Skeletal muscle satellite cell (primary cell): ENCODE data around the gene GHRHR.

Source experiments
- H3K27me3 ChIP-seq: 2 replicates; pipeline ENCODE4 v1.7.0; 2013; ENCODE audit warnings: low read length; ENCODE audit not compliant: control insufficient read depth, insufficient read depth
- H3K36me3 ChIP-seq: 2 replicates; pipeline ENCODE4 v1.7.0; 2013; ENCODE audit warnings: mild to moderate bottlenecking, control low read depth, low read length; ENCODE audit not compliant: insufficient read depth
- H3K4me1 ChIP-seq: 2 replicates; pipeline ENCODE4 v1.7.0; 2013; ENCODE audit warnings: low read length; ENCODE audit not compliant: control insufficient read depth, insufficient read depth
- H3K4me2 ChIP-seq: 2 replicates; pipeline ENCODE4 v1.7.0; 2013; ENCODE audit warnings: mild to moderate bottlenecking, low read length
- H3K4me3 ChIP-seq: 2 replicates; pipeline ENCODE4 v1.7.0; 2013; ENCODE audit warnings: low read length
- H3K9ac ChIP-seq: 2 replicates; pipeline ENCODE4 v1.7.0; 2013; ENCODE audit warnings: mild to moderate bottlenecking, low read depth, low read length, moderate library complexity
- H3K9me3 ChIP-seq: replicated peaks from 2 replicates; pipeline ENCODE4 v1.7.0; 2013; ENCODE audit warnings: mild to moderate bottlenecking, control low read depth, low read length

Gene GHRHR

DNA sequence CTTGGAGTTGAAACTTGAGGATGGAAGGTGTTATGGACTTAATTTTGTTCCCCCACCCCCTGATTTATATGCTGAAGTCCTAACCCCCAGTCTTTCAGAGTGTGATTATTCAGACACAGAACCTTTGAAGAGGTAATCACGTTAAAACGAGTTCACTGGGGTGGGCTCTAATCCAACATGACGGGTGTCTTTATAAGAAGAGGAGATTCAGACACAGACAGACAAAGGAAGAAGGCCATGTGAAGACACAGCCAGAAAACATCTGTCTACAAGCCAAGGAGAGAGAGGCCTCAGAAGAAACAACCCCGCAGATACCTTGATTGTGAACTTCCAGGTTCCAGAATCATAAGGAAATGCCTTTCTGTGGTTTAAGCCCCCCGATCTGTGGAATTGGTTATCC is 37.0 kb downstream of the GHRHR start:
- Histone ChIP-seq H3K9me3 (no peaks in the 10 kb centered on the region), H3K4me3 (no peak overlapping the region), H3K4me2 (no peak overlapping the region), H3K36me3 (no peaks in the 10 kb centered on the region), H3K27me3 (no peaks in the 10 kb centered on the region), H3K9ac (no peak overlapping the region), H3K4me1 (no peaks in the 10 kb centered on the region)

DNA sequence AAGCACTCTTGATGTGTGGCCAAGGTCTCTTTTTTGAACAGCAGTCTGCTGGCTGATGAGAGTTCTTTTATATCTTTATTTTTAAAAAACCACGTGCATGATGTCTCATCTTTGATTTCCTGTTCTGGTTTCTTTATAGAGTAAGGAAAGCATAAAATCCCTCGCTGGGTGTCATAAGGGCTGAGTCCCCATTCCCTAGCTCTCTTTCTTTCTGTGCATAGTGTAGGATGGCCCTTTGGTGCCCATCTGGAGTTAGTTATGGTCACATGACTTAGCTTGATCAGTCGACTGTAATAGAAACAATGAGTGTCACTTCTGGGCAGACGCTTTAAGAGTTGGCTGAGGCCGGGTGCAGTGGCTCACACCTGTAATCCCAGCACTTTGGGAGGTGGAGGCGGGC is 38.5 kb downstream of the GHRHR start:
- Histone ChIP-seq H3K27me3 (peaks cover 4% of the 10 kb centered on the region), H3K4me3 (no peak overlapping the region), H3K9me3 (no peaks in the 10 kb centered on the region), H3K4me2 (no peak overlapping the region), H3K4me1 (no peaks in the 10 kb centered on the region), H3K36me3 (no peaks in the 10 kb centered on the region), H3K9ac (no peak overlapping the region)

DNA sequence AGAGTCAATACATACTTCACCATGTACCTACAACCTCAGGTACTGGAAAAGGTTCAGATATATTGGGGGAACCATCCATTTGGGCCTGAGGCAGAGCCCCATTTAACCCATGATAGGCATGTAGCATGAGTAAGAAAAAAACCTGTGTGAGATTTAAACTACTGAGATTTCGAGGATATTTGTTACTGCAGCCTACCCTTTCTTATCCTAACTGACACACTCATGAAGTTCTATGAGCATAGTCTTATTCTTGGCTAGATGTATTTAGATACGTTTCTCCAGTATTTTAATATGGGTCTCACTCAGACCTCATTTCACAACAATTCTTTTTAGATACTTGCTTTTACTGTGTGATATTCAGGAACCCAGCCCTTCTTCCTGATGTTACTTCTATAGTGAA is 39.3 kb downstream of the GHRHR start:
- no peak overlapping the region for H3K9ac ChIP-seq
- H3K4me1 ChIP-seq: no peaks in the 10 kb centered on the region
- H3K4me2 ChIP-seq: no peak overlapping the region
- no peaks in the 10 kb centered on the region for H3K36me3 ChIP-seq
- no peak overlapping the region for H3K4me3 ChIP-seq
- peaks cover 7% of the 10 kb centered on the region for H3K27me3 ChIP-seq
- H3K9me3 ChIP-seq: no peaks in the 10 kb centered on the region

DNA sequence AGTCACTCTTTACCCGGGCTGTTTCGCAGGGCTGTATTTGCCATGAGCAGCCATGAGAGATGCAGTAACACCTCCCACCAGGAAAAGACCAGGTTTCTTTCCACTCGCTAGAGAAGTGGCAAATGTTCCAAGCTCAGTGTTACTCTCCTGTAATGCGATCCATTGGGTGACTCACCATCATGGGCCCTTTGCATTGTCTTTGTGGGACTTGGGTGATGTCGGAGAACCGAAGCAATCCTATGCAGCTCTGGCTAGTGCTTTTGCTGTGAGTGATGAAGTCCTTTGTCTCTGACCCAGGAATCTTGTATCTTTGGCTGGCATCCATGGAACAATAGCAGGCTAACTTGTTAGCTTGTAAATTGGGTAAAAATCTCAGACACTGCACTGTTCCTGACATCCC is 40.0 kb downstream of the GHRHR start:
- Histone ChIP-seq H3K27me3 (peaks cover 7% of the 10 kb centered on the region), H3K9ac (no peak overlapping the region), H3K4me2 (no peak overlapping the region), H3K4me3 (no peak overlapping the region), H3K4me1 (no peaks in the 10 kb centered on the region), H3K9me3 (no peaks in the 10 kb centered on the region), H3K36me3 (no peaks in the 10 kb centered on the region)

DNA sequence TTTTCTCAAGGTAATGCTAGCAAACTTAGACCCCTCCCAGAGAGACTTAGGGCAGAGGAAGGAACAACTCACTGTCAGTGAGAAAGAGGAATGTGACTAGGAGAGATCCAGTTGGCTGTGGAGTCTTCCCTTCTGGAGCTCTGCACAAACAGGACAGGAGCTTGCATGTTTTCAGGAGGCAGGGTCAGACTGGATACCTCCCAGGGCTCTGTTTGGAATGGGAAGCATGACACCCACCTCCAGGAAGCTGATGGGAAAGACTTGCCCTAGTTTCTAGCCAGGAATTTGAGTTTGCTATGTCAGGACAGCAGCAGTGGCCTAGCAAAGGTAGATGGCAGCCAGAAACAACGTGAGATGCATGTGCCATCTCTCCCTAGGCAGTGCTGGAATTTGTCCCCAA is 40.6 kb downstream of the GHRHR start:
- Histone ChIP-seq H3K36me3 (no peaks in the 10 kb centered on the region), H3K4me3 (no peak overlapping the region), H3K27me3 (peaks cover 13% of the 10 kb centered on the region), H3K9me3 (no peaks in the 10 kb centered on the region), H3K4me2 (no peak overlapping the region), H3K9ac (no peak overlapping the region), H3K4me1 (no peaks in the 10 kb centered on the region)

DNA sequence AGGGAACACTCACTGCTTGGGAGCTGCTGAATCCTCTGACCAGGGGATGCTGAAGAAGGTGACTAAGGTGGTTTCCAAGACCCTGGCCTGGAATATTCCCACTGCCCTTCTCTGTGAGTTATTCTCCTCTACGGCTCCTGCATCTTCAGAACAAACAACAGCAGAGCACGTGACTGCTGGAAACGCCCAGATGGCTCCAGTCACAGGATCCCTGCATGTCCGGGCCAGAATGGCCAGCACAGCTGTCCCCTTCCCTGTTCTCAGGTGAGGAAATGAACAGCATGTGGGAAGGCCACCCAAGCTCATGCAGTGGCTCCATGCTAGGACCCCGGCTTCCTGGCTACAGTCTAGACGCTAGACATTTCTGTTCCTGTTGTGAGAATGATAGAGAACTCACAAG is 43.1 kb downstream of the GHRHR start:
- H3K4me3 ChIP-seq: no peak overlapping the region
- peaks cover 22% of the 10 kb centered on the region for H3K27me3 ChIP-seq
- no peaks in the 10 kb centered on the region for H3K4me1 ChIP-seq
- H3K36me3 ChIP-seq: no peaks in the 10 kb centered on the region
- H3K9me3 ChIP-seq: no peaks in the 10 kb centered on the region
- no peak overlapping the region for H3K4me2 ChIP-seq
- H3K9ac ChIP-seq: no peak overlapping the region

DNA sequence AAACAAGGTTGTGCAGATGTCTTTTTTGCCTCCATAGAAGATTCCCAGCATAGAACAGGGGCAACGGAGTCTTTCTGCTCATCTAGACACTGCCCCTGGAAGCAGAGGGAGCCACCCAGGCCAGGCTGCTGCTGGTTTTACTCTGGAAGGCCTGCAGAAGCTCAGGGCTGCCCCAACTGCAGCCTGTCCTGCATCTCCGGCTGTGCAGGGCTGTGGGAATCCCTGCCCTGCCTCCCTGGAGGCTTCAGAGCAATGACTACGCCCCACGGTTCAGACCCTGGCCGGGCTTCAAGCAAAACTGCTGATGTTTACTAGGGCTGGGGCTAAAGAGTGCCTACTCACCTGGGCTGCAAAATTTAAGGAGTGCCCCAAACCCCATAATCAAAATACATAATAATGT is 43.9 kb downstream of the GHRHR start:
- Histone ChIP-seq H3K9ac (no peak overlapping the region), H3K4me3 (no peak overlapping the region), H3K27me3 (peaks cover 22% of the 10 kb centered on the region), H3K4me2 (no peak overlapping the region), H3K9me3 (no peaks in the 10 kb centered on the region), H3K4me1 (no peaks in the 10 kb centered on the region), H3K36me3 (no peaks in the 10 kb centered on the region)

DNA sequence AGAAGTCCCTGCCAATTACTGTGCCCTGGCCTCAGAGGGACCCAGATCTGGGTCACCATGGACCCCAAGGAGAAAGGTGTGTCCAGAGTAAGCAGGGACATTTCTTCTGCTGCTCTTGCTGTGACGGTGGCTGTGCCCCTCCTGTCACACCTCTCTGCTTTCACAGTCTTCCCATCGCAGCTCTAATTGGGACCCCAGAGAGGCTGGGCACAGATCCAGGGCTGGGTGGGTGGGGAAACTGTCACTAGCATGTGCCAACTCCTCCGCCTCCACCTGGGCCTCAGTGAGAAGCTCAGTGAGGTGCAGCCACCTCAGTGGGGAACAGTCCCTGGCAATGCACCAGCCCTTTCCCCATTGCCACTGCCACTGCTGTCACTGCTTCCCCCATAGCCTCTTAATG is 51.1 kb downstream of the GHRHR start:
- no peaks in the 10 kb centered on the region for H3K36me3 ChIP-seq
- no peak overlapping the region for H3K4me3 ChIP-seq
- H3K9me3 ChIP-seq: no peaks in the 10 kb centered on the region
- H3K4me2 ChIP-seq: no peak overlapping the region
- H3K4me1 ChIP-seq: no peaks in the 10 kb centered on the region
- H3K27me3 ChIP-seq: peaks cover 9% of the 10 kb centered on the region
- H3K9ac ChIP-seq: no peak overlapping the region

DNA sequence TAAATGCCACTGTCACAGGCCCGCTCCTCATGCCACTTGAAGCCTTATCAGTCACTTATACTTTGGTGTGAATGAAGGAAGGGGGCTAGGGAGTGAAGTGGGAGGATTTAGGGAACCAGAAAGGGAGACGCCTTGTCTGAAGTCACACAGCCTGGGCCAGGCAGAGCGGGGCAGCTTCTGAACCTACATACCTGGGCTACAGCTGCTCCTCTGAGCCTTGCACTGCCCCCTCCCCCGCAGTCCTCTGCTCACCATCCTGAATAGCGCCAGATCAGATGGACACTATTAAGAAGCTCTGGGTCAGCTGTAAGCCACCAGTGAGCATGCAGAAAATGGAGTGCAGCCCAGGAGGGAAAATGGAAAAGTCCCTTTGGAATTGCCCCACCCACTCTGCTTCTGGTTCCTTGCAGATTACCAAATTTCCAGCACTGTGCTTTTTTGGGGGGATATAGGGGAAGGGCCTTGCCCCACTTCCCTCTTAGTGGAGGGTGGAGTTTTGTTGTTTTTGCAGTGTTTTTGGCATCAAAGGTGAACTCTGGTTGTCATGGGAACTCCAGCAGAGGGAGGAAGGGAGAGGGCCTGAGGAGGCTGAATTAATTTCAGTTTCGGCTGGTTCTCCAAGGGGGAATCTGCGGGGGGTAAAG is 53.4 kb downstream of the GHRHR start:
- Histone ChIP-seq H3K27me3 (peaks cover 4% of the 10 kb centered on the region), H3K9me3 (no peaks in the 10 kb centered on the region), H3K4me3 (no peak overlapping the region), H3K36me3 (no peaks in the 10 kb centered on the region), H3K4me1 (no peaks in the 10 kb centered on the region), H3K4me2 (no peak overlapping the region), H3K9ac (no peak overlapping the region)

DNA sequence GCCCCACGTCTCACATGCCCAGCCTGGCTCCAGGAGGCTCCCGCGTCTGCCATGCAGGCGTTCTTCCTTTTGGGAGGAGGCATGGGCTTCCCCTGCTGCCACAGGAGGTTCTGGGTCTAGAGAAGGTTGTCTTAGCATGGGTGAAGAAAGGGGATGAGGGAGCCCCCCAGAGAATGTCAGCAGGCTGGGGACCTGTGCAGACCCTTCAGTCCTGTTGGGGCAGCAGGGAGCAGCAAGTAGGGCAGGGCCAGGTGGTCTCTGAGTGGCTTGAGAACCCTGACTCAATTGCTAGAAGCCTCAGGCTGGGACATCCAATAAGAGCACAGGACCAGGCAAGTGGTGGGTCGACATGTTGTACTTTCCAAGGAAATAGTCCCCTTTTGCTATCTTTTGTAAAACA is 54.0 kb downstream of the GHRHR start:
- Histone ChIP-seq H3K4me2 (no peak overlapping the region), H3K36me3 (no peaks in the 10 kb centered on the region), H3K27me3 (peaks cover 4% of the 10 kb centered on the region), H3K4me3 (no peak overlapping the region), H3K9me3 (no peaks in the 10 kb centered on the region), H3K9ac (no peak overlapping the region), H3K4me1 (no peaks in the 10 kb centered on the region)

DNA sequence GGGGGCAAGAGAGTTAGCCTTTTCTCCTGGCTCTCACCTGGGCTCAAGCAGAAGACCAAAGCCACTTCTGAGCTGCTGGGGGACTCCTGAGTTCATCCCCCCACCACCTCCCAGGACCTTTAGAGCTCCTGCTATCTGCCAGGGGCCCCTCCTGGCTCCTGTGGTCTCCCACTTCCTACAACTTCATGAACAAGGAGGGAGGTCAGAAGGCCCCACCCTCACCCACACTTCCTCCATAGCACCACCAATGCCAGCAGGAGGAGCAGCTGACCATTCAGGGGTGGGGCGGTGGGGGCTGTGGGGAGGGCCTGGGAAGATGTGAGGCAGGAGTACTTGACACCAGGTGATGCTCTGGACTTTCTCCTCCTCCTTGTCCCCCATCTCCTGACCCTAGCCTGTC is 55.8 kb downstream of the GHRHR start:
- Histone ChIP-seq H3K9me3 (no peaks in the 10 kb centered on the region), H3K4me1 (no peaks in the 10 kb centered on the region), H3K9ac (no peak overlapping the region), H3K27me3 (peaks cover 4% of the 10 kb centered on the region), H3K4me3 (no peak overlapping the region), H3K36me3 (no peaks in the 10 kb centered on the region), H3K4me2 (no peak overlapping the region)

DNA sequence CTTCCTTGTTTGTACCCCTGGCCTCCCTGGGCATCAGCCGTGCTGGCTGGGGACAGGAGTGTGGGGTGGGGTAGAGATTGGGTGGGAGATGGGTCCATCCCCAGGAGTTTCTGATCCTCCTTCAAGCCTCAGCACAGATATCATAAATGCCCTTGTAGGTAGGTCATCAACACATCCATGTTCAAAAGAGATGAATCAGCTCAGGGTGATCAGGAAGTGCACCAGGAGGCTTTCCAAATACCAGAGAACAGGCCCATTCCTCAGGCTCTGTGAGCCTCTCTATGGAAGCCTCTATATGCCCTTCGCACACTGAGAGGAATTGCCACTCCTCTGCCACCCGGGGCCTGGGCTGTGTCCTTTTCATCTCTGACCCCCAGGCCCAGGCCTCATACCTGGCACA is 56.4 kb downstream of the GHRHR start:
- Histone ChIP-seq H3K4me2 (no peak overlapping the region), H3K36me3 (no peaks in the 10 kb centered on the region), H3K27me3 (peaks cover 4% of the 10 kb centered on the region), H3K4me1 (no peaks in the 10 kb centered on the region), H3K9ac (no peak overlapping the region), H3K4me3 (no peak overlapping the region), H3K9me3 (no peaks in the 10 kb centered on the region)
